HG02759 (cell line): ENCODE measurements around the gene CFAP299.
A peak's percentile ranks its signal among the peaks of the same experiment; 100 is the strongest.

ENCODE experiments used
- ATAC-seq: cut with Tn5 transposase; IDR thresholded peaks from one replicate; pipeline ENCODE4 v1.9.1; 2021; ENCODE audit warnings: mild to moderate bottlenecking, moderate library complexity; ENCODE audit not compliant: unreplicated experiment

The CFAP299 gene

GRCh38 chr4:80387390-80388283 lies 52.1 kb downstream of the CFAP299 start:
- ATAC-seq: no peak

- no peak for ATAC-seq
Observed at GRCh38 chr4:80388284-80388607, 52.7 kb downstream of the CFAP299 start.

- no peak for ATAC-seq
Observed at GRCh38 chr4:80390178-80390577, 54.6 kb downstream of the CFAP299 start.

GRCh38 chr4:80393246-80393969 lies 57.9 kb downstream of the CFAP299 start:
- peak; percentile 71 for ATAC-seq

- no peak for ATAC-seq
Observed at GRCh38 chr4:80393970-80394250, 58.4 kb downstream of the CFAP299 start.

- ATAC-seq: no peak
Observed at GRCh38 chr4:80407246-80407645, 71.7 kb downstream of the CFAP299 start.

GRCh38 chr4:80409809-80410208 lies 74.3 kb downstream of the CFAP299 start:
- ATAC-seq: no peak

- ATAC-seq: no peak
Observed at GRCh38 chr4:80412322-80412721, 76.8 kb downstream of the CFAP299 start.

- no peak for ATAC-seq
Observed at GRCh38 chr4:80413086-80413485, 77.6 kb downstream of the CFAP299 start.

- ATAC-seq: no peak
Observed at GRCh38 chr4:80417019-80417418, 81.5 kb downstream of the CFAP299 start.

GRCh38 chr4:80419946-80420345 lies 84.4 kb downstream of the CFAP299 start:
- ATAC-seq: peak; percentile 62

GRCh38 chr4:80420638-80421037 lies 85.1 kb downstream of the CFAP299 start:
- ATAC-seq: no peak

- ATAC-seq: peak; percentile 54
Observed at GRCh38 chr4:80422727-80423404, 87.3 kb downstream of the CFAP299 start.

GRCh38 chr4:80423553-80424224 lies 88.2 kb downstream of the CFAP299 start:
- no peak for ATAC-seq

- no peak for ATAC-seq
Observed at GRCh38 chr4:80424225-80424581, 88.7 kb downstream of the CFAP299 start.

GRCh38 chr4:80425124-80426100 lies 89.9 kb downstream of the CFAP299 start:
- ATAC-seq: no peak

GRCh38 chr4:80431203-80431965 lies 95.9 kb downstream of the CFAP299 start:
- no peak for ATAC-seq

GRCh38 chr4:80434238-80434637 lies 98.7 kb downstream of the CFAP299 start:
- ATAC-seq: no peak

GRCh38 chr4:80438016-80438415 lies 102.5 kb downstream of the CFAP299 start:
- ATAC-seq: no peak
